ENCODE measurements around the gene TTC21A.
"Not testable (repeated sequence)": the region's sequence is repeated elsewhere in the genome, so short reads cannot be mapped to it uniquely, and the experiment has no call there.

TTC21A gene

GRCh38 chr3:39107388-39108199 lies at the start of gene TTC21A, which contains the start of gene GORASP1:
Gene TTC21A, plus strand, starts transcription at chr3:39107680. Its CDS starts 158 bp downstream, at chr3:39107838.
Gene GORASP1, minus strand, starts transcription at chr3:39107627. Its CDS starts 86 bp downstream, at chr3:39107541.
- peak; percentile 62 to 70 for ATAC-seq

DNA sequence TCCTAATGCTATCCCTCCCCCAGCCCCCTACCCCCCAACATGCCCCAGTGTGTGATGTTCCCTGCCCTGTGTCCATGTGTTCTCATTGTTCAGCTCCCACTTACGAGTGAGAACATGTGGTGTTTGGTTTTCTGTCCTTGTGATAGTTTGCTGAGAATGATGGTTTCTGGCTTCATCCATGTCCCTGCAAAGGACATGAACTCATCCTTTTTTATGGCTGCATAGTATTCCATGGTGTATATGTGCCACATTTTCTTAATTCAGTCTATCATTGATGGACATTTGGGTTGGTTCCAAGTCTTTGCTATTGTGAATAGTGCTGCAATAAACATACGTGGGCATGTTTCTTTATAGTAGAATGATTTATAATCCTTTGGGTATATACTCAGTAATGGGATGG lies 46.3 kb upstream of the TTC21A start:
- not testable (repeated sequence) for ATAC-seq

- ATAC-seq = no peak
These were observed 45.3 kb upstream of the TTC21A start for GRCh38 chr3:39062180-39062579.

DNA sequence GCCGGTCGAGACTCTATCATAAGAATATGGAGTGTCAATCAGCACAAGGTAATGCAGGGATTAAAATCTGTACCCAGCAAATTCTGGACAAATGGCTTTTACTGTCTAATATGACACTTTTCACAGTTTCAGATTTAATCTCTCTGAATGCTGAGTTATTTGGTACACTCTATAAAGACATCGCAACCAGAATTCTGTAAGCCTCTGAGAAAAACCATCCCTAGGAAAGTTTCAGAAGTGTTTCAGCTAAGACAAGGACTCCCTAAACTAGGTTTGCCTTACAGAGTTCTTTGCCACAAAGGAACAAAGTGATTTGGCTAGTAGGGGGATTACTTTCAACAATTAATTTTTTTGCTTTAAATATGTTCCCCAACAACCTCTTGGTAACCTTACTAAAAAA lies 44.3 kb upstream of the TTC21A start:
- ATAC-seq = no peak

DNA sequence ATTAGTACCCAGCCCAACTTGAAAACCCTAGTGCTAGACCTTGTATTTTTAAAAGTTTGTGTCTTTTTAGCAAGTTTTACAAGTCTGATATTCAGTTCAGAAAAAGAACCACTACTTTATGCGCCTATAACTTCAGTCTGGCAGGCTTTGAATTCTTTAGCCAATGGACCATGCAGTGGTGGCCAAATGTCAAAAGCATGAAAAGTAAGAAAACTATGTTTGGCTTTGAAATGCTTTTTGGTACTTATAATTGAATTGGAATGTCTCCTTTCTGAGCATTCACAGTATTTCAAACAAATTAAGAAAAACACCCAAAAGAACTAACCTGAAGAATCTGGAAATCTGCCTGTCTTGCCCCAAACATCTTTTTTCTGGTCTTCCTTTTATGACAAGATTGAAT lies 42.8 kb upstream of the TTC21A start:
- ATAC-seq = no peak

- ATAC-seq = peak; percentile 51 to 73
These were observed 42.3 kb upstream of the TTC21A start for GRCh38 chr3:39065197-39065596.

- no peak for ATAC-seq
These were observed 40.2 kb upstream of the TTC21A start for GRCh38 chr3:39067286-39067685.

GRCh38 chr3:39068556-39068955 lies 38.9 kb upstream of the TTC21A start:
- ATAC-seq = no peak

- no peak for ATAC-seq
These were observed 31.6 kb upstream of the TTC21A start for GRCh38 chr3:39075910-39076309.

DNA sequence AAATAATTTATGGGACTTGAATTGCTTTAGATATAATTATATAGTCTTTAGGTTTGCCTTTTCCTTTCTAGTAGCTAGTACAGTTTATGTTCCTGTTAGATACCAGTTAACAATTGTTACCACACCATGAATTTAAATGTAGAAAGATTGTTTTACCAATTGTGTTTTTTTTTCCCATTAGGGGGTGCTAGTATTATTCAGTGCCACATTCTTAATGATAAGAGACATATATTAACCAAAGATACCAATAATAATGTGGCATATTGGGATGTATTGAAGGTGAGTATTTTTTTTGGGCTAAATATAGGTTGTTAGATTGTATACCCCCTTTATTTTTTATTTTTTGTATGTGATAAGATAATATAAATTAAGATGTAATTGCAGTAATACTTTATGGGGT lies 27.9 kb upstream of the TTC21A start:
- no peak for ATAC-seq

DNA sequence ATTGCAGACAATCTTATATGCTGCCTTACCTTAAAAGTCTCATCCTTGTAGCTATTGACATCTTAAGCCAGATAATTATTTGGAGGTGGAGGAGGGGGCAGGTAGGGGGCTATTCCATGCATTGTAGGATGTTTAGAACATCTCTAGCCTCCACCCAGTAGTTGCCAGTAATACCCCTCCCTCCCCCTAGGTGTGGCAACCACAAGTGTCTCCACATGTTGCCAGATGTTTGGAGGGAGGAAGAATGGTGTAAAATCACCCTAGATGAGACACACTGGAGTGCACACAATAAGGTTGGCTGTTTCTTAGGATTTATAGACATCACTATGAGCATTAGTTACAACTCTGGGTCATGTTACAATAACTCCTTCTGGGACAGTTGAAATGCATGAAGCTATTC lies 27.5 kb upstream of the TTC21A start:
- no peak for ATAC-seq

DNA sequence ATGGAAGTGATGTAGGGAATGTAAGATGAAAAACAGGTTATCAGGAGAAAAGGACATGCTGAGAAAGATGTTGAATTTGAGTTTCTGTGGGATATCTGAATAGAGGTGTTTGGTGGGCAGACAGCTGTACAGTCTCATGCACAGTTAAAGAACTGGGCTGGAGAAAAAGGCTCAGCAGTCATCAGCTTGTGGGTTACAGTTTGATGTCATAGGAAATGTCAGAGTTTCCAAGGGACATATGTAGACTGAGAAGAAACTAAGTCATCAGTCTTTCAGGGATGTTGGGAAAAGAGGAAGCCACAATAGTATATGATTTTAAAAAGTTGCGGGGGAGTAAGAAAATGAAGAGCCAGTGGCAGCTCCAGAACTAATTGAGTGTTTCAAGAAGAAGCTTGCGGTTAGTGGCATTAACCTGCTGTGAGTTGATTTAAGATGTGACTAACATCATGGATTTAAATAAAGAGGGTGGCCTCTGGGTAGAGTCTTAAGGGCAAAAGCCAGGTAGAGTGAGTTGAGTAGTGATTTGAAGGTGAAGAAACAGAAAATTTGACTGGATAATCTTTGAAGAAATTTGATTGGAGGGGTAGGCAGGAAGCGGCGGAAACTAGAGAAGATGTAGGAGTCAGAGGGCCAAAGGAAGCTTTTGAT lies 24.7 kb upstream of the TTC21A start:
- peak in 1 of 2 donors; percentile 33 for ATAC-seq

DNA sequence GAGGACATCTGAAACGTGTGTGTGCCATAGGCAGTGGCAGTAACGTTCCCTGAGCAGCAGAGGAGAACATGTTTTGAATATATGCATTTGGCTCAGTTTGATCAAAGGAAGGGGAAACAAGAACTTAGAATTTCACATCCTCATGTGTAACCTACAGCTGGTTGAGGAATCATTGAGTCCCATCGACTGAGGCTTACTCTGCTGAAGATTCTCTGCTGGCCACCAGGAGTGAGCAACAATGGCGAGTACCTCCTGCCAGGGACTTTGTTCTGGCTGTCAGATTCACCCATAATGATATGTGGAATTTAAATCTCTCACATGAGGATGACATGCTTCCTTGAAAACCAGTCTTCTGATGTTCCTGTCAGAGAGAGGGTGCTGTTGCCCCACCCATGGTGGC lies 21.3 kb upstream of the TTC21A start:
- no peak for ATAC-seq

GRCh38 chr3:39088456-39088855 lies 19.0 kb upstream of the TTC21A start:
- no peak for ATAC-seq

DNA sequence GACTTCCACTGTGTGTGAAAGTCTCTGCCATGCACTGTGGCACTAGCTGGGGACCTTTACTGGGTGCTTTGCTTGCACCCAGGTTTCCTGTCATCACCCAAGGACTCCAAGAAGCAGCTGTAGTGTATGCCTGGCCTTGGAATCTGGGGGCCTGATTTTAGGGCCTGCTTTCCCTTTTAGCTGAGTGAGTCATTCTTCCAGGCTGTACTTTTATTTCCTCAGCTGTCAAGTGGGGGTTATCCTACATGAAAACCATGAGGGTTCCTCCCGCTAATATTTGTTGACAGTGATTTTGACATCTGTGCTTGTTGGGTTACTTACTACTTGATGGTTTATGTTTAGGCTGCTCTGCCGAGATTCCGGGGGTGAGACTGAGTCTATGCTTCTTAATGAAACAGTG lies 18.6 kb upstream of the TTC21A start:
- ATAC-seq = no peak

- no peak for ATAC-seq
These were observed 16.6 kb upstream of the TTC21A start for GRCh38 chr3:39090922-39091321.

GRCh38 chr3:39094851-39095677 lies 12.4 kb upstream of the TTC21A start:
- ATAC-seq = no peak

DNA sequence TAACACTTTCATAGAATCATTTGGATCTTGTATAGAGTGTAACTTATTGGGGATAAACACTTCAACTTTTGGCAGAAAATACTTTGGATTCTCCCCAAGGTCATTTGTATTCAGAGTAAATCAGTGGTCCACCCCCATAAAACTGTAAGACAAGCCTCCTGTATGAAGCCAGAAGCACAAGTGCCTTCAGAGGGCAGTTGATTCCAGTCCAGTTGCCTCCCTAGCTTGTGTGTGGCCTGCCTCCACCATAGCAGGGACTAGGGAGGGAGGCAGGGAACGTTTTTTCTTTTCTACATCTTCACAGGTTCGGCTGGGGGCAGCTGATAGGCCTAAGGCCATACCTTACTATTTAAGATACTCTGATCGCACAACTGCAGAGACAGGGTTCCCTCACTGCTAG lies 11.7 kb upstream of the TTC21A start:
- ATAC-seq = no peak

DNA sequence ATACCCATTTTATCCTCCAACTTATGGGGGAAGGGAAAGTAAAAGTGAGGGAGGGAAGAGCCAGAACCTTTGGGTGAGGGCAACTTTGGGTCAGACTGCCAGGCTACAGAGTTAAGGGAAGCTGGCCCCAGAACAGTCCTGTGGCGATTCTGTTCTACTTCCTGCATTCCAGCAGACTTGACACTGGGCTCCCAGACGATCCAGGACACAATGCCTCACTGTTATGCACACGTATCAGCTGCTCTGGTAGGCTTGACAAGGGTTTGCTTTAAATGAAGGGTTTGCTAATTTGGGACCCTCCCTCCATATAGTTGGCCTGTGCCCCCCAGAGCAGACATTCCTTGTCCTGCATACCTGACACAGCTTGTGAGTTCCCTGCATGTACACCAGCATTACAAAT lies 10.7 kb upstream of the TTC21A start:
- no peak for ATAC-seq

- ATAC-seq = no peak
These were observed 9.6 kb upstream of the TTC21A start for GRCh38 chr3:39097716-39098472.

DNA sequence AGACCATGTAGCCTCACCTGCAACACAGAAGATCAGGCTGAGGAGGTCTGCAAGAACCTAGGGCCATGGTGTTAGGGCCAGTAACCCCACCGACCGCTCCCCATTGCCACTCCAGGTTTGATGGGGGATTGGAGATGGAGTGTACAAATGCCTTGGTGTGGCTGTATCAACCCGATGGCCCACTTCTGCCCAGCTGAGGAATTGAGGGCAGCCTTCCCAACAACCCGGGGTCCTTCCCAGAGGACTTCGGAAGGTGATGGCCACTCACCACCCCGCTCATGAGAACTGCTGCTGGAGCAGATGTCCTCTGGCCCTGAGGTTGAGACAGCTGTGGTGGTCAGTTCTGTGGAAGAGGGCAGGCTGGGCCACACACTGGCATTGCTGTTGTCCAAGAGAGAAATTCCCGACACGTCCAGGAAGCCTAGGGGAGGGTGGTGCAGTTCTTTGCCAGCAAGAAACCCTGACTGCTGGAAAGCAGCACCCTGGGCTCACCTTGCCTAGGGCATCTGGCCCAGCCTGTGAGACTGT lies 8.9 kb upstream of the TTC21A start:
- ATAC-seq = no peak

DNA sequence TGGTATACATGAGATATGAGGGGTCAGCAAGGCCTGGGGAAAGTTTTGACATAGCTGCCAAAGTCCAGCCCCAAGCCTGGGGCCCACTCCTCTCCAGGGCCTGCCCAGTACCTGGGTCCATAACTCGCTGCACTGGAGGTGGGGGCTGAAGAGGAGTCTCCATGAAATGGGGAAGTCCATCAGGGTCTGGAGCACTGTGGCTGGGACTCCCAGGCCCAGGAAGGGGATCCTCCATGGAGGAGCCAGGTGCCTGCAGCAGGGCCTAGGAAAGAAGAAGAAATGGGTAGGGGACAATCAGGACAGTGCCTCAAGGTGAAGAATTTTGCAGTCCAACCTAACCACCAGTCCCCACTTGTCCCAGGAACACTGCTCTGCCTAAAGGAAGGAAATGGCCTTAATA lies 8.2 kb upstream of the TTC21A start:
- ATAC-seq = no peak

All from activated CD4-positive, CD25-positive, alpha-beta regulatory T cell treated with anti-CD3 and anti-CD28 coated beads, Interleukin-2, amount 50 U/mL, for 24 hours (primary cell).